Erythroblast (primary cell): ENCODE results near the gene MUSK.

Source experiments
- DNase-seq, 2 experiments: peaks; one replicate each; lab custom pipeline; 2025; lab: John Stamatoyannopoulos, UW
- GATA1 ChIP-seq: IDR thresholded peaks from 2 replicates; pipeline ENCODE4 v1.6.1; 2011; ENCODE audit warnings: low read depth, mild to moderate bottlenecking, control low read depth, low read length, moderate library complexity
- POLR2A ChIP-seq: IDR thresholded peaks from 2 replicates; pipeline ENCODE4 v1.6.1; 2011; ENCODE audit warnings: mild to moderate bottlenecking, low read length

MUSK gene

DNA sequence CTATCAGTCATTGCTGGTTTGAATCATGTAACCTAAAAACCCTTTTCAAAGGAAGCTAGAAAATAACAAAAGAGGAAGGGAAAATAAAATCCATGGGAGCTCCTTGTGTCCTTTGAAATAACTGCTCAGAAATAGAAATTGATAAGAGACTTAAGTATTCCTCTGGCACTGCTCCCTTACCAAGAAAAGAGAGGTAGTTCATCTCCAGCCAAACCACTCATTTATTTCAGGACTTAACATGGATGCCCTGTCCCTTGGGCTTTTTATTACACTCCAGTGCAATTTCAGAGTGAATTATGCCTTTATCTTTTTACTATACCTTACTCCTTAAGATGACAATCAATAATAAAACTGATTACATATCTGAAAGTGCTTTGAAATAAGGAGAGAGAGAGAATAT, 61.0 kb downstream of the MUSK start:
- TF ChIP-seq GATA1: no peak
- no peak for TF ChIP-seq POLR2A
- no peak for DNase-seq

DNA sequence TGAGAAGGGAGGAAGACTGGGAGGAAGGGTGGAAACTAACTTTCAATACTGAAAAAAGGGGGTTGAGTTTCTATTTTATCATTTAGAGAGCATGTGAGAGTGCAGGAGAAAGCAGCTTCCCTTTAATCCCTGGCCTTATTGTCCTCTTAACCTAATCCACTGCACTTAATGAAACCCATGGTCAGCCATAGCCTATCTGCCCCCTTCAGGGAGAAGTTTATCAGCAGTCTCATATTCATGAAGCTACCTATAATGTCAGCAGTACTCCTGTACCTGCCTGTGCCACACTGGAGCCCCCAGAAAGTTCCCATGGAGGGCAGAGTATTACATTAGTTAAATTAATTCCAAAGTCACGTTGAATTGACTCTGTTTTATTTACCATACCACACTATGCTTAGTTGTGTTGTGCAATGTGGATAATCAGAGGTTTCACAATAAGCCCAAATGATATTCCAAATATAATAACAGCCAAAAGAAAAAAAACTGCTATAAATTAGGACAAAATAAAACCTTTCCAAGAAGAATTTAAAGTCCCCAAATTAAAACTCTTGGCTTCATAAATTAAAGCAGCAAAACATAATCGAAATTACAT, 62.9 kb downstream of the MUSK start:
- TF ChIP-seq POLR2A: no peak
- no peak for TF ChIP-seq GATA1
- no peak for DNase-seq

GRCh38 chr9:110738982-110739381, 70.4 kb downstream of the MUSK start:
- no peak for TF ChIP-seq GATA1
- TF ChIP-seq POLR2A: no peak
- DNase-seq: no peak

GRCh38 chr9:110742741-110743371, 74.3 kb downstream of the MUSK start:
- TF ChIP-seq GATA1 (no peak), POLR2A (no peak)
- no peak for DNase-seq

DNA sequence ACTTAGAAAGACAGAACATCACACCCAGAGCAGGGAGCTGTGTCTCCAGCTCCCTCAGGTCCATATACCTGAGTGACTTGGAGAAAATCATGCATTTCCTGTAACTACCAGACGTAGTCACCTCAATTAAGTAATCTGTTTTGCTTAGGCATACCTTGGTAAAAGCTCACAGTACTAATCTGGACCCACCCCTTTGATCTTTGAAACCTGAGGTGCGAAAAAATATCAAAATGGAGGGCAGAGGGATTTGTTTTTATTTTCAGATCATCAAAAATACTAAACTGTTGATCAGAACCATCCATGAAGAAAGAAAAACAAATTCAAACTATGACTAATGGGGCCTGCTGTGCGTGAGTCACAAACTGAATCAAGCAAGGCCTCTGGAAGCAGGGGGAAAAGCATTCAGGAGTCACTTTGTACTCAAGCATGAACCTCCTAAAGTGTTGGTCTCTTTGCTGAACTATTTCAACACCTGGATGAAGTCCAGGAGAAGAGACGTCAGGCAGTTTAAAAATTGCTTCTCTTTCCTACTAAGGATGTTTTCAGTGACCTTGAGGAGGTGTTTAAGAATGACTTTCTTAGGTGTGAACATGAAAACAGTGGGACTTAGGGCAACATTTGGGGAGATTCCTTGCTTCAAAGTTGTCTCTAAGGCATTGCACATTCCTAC, 76.3 kb downstream of the MUSK start:
- TF ChIP-seq GATA1: no peak
- no peak for TF ChIP-seq POLR2A
- DNase-seq: no peak

DNA sequence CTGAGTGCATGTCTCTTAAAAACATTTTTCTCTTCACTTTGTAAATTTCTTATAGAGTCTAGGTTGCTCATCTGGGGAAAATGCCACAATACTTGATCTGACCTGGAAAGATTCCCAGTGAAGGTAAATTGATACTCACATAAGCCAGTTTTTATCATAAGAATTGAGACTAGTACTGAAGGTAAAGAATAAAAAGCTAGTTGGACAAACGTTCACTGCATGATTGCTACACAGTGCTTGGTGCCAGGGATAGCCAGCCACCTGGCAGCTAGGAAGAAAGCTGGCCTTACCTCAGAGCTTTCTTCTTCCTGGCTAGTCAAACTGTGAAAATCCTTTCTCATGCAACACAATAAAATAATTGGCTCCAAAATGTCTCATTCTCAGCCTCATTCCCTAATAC, 77.1 kb downstream of the MUSK start:
- no peak for TF ChIP-seq GATA1
- TF ChIP-seq POLR2A: no peak
- no peak for DNase-seq

GRCh38 chr9:110746211-110746930, 77.8 kb downstream of the MUSK start:
- DNase-seq: no peak

GRCh38 chr9:110748251-110748893, 79.8 kb downstream of the MUSK start:
- DNase-seq: no peak
- TF ChIP-seq GATA1: no peak
- TF ChIP-seq POLR2A: no peak

More at GRCh38 chr9:110746211-110746930, 77.8 kb downstream of the MUSK start:
- TF ChIP-seq POLR2A (no peak), GATA1 (no peak)

- TF ChIP-seq POLR2A (no peak), GATA1 (no peak)
- DNase-seq: no peak
Observed at GRCh38 chr9:110750272-110750671, 81.7 kb downstream of the MUSK start.

DNA sequence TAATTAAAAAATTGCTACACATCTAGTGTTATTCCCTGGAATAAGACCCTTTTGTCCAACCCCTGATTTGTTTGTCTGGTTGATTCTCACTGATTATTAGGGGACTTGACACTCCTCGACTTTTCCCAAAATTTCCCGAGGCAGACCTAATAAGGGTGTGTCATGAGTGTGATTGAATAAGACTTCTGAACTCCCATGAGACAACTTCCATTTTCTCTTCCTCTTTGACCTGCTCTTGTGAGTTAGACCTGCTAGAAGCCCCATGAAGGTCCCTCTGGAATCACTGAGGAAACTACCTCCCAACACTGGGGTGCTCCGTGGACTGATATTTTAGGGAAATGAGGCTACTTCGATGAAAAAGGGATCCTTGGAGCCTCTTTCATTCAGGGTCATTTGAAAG, 83.4 kb downstream of the MUSK start:
- no peak for TF ChIP-seq GATA1
- no peak for TF ChIP-seq POLR2A
- DNase-seq: no peak

GRCh38 chr9:110752766-110753165, 84.2 kb downstream of the MUSK start:
- no peak for DNase-seq
- TF ChIP-seq GATA1 (no peak), POLR2A (no peak)

DNA sequence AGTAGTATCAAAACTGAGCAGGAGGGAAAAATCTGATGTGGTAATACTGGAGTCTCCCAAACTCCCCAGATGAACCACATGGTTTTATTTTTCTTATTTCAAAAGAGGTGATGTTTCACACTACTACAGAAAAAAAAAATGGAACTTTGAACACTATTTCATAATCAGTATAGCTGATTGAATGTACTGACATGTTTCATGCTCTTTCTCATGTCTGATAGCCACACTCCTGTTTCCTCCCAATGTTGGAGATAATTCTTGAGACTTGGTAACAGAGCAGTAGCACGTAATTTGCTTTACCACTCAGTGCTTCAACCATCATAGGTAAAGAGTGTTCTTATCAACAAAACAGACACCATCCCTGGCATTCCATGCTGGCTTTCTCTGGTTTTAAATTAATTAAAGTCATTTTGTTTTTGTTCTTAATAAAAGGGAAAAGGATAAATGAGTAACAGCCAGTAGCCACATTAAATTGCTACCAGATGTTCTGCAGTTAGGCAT, 85.2 kb downstream of the MUSK start:
- no peak for TF ChIP-seq POLR2A
- no peak for TF ChIP-seq GATA1
- DNase-seq: no peak

GRCh38 chr9:110755179-110755578, 86.6 kb downstream of the MUSK start:
- TF ChIP-seq POLR2A: no peak
- TF ChIP-seq GATA1: no peak
- no peak for DNase-seq
